Ishikawa (cell line): ENCODE data around the gene SGMS1.

Source experiments
- CEBPB ChIP-seq: IDR thresholded peaks from 2 replicates; pipeline ENCODE4 v1.6.1; 2012
- EP300 ChIP-seq: IDR thresholded peaks from 2 replicates; pipeline ENCODE4 v1.6.1; 2012; ENCODE audit warnings: borderline replicate concordance
- FOXM1 ChIP-seq: IDR thresholded peaks from 2 replicates; pipeline ENCODE4 v1.6.1; 2012; ENCODE audit warnings: low read depth, borderline replicate concordance
- MAX ChIP-seq: IDR thresholded peaks from 2 replicates; pipeline ENCODE4 v1.6.1; 2012
- REST ChIP-seq: IDR thresholded peaks from 2 replicates; pipeline ENCODE4 v1.6.1; 2012; ENCODE audit warnings: low read depth, mild to moderate bottlenecking
- TCF12 ChIP-seq: IDR thresholded peaks from 2 replicates; pipeline ENCODE4 v1.6.1; 2012; ENCODE audit warnings: low read depth

DNA sequence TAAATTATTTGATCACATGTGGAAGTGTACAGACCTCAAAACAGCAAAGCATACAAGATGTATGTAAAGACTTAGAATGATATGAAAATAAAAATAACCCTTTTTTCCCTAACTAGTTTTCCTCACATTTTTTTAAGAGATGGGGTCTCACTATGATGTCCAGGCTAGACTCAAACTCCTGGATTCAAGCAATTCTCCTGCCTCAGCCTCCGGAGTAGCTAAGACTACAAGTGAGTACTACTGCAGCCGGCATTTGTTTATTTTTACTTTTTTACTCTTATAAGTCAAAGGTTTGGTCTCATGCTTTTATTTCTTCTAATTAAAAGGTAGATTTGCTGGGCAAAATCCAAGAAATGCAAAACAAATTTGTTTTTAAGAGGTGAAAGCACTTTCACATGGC is 248.0 kb downstream of the SGMS1 start:
- no peak for TF ChIP-seq MAX
- no peak for TF ChIP-seq REST
- TF ChIP-seq EP300: no peak
- no peak for TF ChIP-seq FOXM1
- TF ChIP-seq TCF12: no peak
- TF ChIP-seq CEBPB: no peak
